Measurements from ENCODE around the gene TFIP11.

Gene TFIP11

GRCh38 chr22:26453812-26454500 is 58.3 kb downstream of the TFIP11 start:
- Histone ChIP-seq H3K4me1 (ENCODE audit: insufficient read depth, low read length, severe bottlenecking) (no peaks in the 10 kb centered on the region), H3K4me3 (ENCODE audit: low read depth, low read length, poor library complexity, severe bottlenecking) (no peak overlapping the region), H3K36me3 (ENCODE audit: insufficient read depth, low read length) (peaks cover 76% of the 10 kb centered on the region), H3K27ac (ENCODE audit: low read depth, low read length, poor library complexity, severe bottlenecking) (no peak overlapping the region), H3K9me2 (ENCODE audit: low read depth, low read length) (no peaks in the 10 kb centered on the region), H3F3A (ENCODE audit: insufficient read depth, low read length) (no peaks in the 10 kb centered on the region), H3K27me3 (ENCODE audit: insufficient read depth, low read length) (no peaks in the 10 kb centered on the region), H2AFZ (ENCODE audit: low read length) (no peak overlapping the region), H3K9me3 (ENCODE audit: low read length) (no peaks in the 10 kb centered on the region), H4K20me1 (ENCODE audit: insufficient read depth, low read length) (no peaks in the 10 kb centered on the region), H3K4me2 (ENCODE audit: low read length) (no peak overlapping the region), H3K9ac (ENCODE audit: low read length) (no peak overlapping the region), H3K79me2 (ENCODE audit: insufficient read depth, low read length) (no peaks in the 10 kb centered on the region)
- TF ChIP-seq CTCF (IDR thresholded peaks at IDR 0.05; ENCODE audit: low read length) (no peak), EZH2 (IDR thresholded peaks at IDR 0.05; ENCODE audit: borderline replicate concordance, low read length) (no peak)

GRCh38 chr22:26453216-26453615 is 59.1 kb downstream of the TFIP11 start:
- Histone ChIP-seq H3K27ac (ENCODE audit: low read depth, low read length, poor library complexity, severe bottlenecking) (no peak overlapping the region), H3F3A (ENCODE audit: insufficient read depth, low read length) (no peaks in the 10 kb centered on the region), H3K27me3 (ENCODE audit: insufficient read depth, low read length) (no peaks in the 10 kb centered on the region), H2AFZ (ENCODE audit: low read length) (no peak overlapping the region), H3K9me2 (ENCODE audit: low read depth, low read length) (no peaks in the 10 kb centered on the region), H3K36me3 (ENCODE audit: insufficient read depth, low read length) (peaks cover 68% of the 10 kb centered on the region), H3K4me3 (ENCODE audit: low read depth, low read length, poor library complexity, severe bottlenecking) (no peak overlapping the region), H4K20me1 (ENCODE audit: insufficient read depth, low read length) (no peaks in the 10 kb centered on the region), H3K79me2 (ENCODE audit: insufficient read depth, low read length) (no peaks in the 10 kb centered on the region), H3K9ac (ENCODE audit: low read length) (no peak overlapping the region), H3K4me1 (ENCODE audit: insufficient read depth, low read length, severe bottlenecking) (no peaks in the 10 kb centered on the region), H3K4me2 (ENCODE audit: low read length) (no peak overlapping the region), H3K9me3 (ENCODE audit: low read length) (no peaks in the 10 kb centered on the region)
- TF ChIP-seq EZH2 (IDR thresholded peaks at IDR 0.05; ENCODE audit: borderline replicate concordance, low read length) (no peak), CTCF (IDR thresholded peaks at IDR 0.05; ENCODE audit: low read length) (no peak)

GRCh38 chr22:26452236-26453016 is 59.8 kb downstream of the TFIP11 start:
- Histone ChIP-seq H4K20me1 (ENCODE audit: insufficient read depth, low read length) (no peaks in the 10 kb centered on the region), H3K9ac (ENCODE audit: low read length) (no peak overlapping the region), H3K9me2 (ENCODE audit: low read depth, low read length) (no peaks in the 10 kb centered on the region), H3K4me1 (ENCODE audit: insufficient read depth, low read length, severe bottlenecking) (no peaks in the 10 kb centered on the region), H3K27me3 (ENCODE audit: insufficient read depth, low read length) (no peaks in the 10 kb centered on the region), H3K36me3 (ENCODE audit: insufficient read depth, low read length) (peaks cover 60% of the 10 kb centered on the region), H3F3A (ENCODE audit: insufficient read depth, low read length) (no peaks in the 10 kb centered on the region), H3K79me2 (ENCODE audit: insufficient read depth, low read length) (no peaks in the 10 kb centered on the region), H2AFZ (ENCODE audit: low read length) (no peak overlapping the region), H3K27ac (ENCODE audit: low read depth, low read length, poor library complexity, severe bottlenecking) (no peak overlapping the region), H3K4me3 (ENCODE audit: low read depth, low read length, poor library complexity, severe bottlenecking) (no peak overlapping the region), H3K9me3 (ENCODE audit: low read length) (no peaks in the 10 kb centered on the region), H3K4me2 (ENCODE audit: low read length) (no peak overlapping the region)
- TF ChIP-seq EZH2 (IDR thresholded peaks at IDR 0.05; ENCODE audit: borderline replicate concordance, low read length) (no peak), CTCF (IDR thresholded peaks at IDR 0.05; ENCODE audit: low read length) (no peak)
